ENCODE measurements around the gene GRIP1.

Gene GRIP1, protein sequence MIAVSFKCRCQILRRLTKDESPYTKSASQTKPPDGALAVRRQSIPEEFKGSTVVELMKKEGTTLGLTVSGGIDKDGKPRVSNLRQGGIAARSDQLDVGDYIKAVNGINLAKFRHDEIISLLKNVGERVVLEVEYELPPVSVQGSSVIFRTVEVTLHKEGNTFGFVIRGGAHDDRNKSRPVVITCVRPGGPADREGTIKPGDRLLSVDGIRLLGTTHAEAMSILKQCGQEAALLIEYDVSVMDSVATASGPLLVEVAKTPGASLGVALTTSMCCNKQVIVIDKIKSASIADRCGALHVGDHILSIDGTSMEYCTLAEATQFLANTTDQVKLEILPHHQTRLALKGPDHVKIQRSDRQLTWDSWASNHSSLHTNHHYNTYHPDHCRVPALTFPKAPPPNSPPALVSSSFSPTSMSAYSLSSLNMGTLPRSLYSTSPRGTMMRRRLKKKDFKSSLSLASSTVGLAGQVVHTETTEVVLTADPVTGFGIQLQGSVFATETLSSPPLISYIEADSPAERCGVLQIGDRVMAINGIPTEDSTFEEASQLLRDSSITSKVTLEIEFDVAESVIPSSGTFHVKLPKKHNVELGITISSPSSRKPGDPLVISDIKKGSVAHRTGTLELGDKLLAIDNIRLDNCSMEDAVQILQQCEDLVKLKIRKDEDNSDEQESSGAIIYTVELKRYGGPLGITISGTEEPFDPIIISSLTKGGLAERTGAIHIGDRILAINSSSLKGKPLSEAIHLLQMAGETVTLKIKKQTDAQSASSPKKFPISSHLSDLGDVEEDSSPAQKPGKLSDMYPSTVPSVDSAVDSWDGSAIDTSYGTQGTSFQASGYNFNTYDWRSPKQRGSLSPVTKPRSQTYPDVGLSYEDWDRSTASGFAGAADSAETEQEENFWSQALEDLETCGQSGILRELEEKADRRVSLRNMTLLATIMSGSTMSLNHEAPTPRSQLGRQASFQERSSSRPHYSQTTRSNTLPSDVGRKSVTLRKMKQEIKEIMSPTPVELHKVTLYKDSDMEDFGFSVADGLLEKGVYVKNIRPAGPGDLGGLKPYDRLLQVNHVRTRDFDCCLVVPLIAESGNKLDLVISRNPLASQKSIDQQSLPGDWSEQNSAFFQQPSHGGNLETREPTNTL

DNA sequence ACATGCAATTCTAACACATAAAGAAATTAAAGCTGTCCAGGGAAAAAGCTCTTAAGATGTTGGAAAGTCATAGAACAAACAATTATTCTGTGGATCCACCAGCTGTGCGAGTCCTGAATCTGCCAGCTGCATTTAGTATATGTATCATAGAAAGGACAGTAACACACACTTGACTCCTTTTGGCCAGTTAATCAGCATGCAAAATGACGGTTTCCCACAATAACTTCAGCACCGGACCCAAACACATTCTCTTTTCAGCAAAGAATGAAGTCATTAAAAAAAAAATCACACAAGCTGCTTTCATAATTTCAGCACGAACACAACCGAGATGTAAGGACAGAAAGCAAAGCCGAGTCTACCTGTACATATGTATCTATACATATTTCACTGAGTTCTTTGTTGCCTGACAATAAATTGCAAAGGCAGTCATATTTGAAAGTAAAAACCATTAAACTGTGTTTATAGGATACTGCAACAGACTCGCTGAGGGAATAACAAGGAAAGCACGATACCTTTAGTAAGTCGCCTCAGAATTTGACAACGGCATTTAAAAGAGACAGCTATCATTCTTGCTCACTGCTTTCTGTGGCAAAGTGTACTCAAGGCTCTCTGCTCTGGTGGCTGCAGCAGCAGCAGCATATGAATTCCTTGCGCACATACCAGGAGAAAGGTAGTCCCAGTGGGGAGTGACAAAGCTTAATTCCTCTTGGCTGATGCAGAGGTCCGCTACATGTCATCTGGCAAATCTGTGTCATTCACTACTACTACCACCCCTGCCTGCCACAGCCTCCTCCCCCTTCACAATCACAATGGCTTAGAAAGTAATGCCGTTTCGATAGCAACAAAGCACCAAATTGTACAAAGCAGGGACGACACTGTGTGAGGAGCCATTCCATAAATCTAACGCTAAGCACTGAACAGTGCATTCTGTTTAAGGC is at the start of gene GRIP1:
Gene GRIP1, minus strand, starts transcription at position 739 of the 938 bp plus-strand sequence. Its CDS starts 172 bp downstream, at position 567.
- DNase-seq (ENCODE audit: low read depth), result no peak

DNA sequence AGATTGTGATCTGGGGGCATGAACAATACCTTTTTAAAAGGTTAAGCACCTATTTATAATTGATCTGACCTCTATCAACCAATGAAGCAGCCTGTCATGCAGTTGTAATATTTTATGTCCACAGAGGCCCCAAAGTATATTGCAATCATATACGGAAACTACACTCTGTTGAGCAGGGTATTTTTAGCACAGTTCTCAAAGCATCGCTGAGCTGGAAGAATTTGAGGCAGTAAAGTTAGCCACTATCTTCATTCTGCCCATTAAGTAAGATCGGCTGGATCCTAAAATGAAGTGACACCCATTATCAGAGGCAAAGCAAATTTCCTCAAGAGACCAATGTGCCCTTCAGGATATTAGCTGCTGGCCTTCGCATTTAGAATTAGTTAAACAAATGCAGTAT is 47.7 kb upstream of the GRIP1 start:
- DNase-seq (ENCODE audit: low read depth), result no peak

DNA sequence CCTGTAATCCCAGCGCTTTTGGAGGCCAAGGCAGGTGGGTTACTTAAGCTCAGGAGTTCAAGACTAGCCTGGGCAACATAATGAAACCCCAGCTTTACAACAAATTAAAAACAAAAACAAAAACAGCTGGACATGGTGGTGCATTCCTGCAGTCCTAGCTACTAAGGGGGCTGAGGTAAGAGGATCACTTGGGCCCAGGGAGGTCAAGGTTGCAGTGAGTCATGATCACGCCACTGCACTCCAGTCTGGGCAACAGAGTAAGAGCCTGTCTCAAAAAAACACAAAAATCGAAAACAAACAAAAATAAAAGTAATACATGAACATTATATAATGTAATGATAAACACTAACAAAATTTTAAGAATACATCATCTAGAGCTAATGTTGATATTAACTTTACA is 46.2 kb upstream of the GRIP1 start:
- no peak for DNase-seq (ENCODE audit: low read depth)

DNA sequence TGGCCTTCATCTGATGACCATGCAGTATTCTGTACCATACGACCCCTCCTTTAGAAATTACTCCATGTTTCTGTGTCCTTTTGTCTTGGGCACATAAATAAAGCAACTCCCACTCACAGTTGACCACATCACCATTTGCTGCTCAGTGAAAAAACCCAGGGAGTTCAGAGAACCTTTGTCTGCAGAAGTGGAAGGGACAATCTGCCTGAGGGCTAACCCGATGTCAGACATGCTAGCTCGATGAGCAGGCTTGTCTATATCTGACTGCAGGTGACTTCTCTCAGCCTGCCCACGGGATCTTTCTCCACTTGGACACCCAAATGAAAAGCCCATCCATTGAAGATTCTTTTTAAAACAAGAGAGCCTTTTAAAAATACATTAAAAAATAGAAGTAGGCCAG is 45.7 kb upstream of the GRIP1 start:
- no peak for DNase-seq (ENCODE audit: low read depth)

DNA sequence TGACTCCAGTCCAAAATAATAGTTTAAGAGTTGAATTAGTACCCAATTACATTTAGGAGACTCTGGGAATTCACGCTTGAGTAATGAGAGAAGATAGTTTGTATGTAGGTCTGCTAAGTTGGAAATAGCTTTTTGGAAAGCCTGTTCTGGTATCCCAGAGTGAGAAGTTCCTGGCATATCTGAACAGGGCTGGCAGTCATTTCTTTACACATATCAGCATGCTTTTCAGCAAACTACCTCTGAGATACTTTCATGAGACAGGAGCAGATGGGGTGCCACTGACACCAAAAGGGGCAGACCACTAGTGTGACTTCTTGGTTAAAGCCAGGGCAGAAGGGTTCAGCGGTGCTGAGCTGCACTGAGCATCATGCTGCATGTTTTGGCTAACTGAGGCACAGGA is 45.1 kb upstream of the GRIP1 start:
- no peak for DNase-seq (ENCODE audit: low read depth)

DNA sequence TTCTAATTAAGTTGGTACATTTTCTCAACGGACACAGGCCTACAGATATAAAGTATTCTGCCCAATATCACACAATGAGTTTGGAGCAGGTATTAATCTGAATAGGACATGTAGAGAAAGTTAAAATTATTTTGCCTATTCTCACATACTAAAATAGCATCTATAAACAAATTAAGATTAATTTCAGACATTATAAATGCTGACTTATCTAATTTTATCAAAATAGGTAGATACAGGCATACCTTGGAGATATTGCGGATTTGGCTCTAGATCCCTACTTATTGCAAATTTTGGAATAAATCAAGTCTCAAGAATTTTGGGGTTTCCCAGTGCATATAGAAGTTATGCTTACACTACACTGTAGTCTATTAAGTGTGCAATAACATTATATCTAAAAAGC is 41.0 kb upstream of the GRIP1 start:
- DNase-seq (ENCODE audit: low read depth), result no peak

DNA sequence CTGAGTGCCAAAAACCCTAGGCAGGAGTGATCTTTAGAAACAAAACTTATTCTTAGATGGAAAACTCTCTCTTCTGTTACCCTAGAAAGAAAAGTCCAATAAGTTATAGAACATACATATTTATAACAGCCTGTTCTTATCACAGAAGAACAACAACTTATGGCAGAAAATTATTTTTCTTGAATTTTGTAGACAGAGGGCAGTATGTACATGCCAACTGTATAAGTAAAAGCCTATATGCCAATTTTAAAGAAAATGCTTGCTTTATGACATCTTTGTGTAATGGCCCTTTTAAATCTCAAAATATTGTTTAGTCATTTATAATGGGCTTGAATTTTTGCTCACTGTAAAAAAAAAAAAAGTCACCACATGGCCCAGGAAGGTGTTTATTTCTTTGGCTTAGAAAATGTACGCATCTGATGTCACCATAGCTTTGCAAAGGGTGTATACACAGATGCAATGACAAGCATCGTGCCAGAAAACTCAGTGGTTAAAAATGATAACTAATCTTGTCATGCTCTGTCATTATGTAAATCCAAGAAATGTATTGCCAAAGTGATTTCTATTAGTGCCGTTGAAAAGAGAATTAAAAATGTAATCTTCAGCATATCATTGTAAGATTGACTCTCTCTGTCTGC is 38.3 kb upstream of the GRIP1 start:
- DNase-seq (ENCODE audit: low read depth), result no peak

DNA sequence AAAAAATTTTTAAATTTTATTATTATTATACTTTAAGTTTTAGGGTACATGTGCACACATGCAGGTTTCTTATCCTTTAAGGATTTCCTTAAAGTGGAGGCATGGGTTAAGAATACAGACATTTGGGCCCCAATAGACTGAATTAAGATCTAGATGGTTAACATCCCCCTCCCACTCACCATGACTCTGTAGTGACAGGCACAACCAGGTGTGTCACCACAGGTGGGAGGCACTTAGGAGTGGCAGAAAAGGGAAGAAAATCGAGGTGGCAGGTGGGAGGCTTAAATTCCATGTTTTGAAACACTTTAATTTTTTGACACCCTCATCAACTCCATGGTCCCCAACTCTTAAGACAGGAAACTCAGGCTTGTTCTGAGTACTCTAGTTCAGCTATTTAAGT is 37.6 kb upstream of the GRIP1 start:
- no peak for DNase-seq (ENCODE audit: low read depth)

DNA sequence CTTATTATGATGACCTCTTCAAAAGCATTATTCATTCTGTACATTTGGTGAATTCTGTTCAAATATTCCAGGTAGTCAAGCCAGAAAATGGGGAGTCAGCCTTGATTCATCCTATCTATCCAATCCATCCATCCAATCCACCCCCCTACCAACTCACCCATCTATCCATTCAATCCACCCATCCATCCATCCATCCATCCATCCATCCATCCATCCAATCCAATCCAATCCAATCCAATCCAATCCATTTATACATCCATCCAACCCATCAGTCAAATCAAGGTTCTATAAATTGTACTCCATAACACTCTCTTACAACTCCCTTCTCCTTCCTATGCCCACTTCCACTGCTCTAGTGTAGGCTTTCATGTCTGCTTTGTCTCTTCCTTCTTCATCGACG is 35.8 kb upstream of the GRIP1 start:
- DNase-seq (ENCODE audit: low read depth), result no peak

DNA sequence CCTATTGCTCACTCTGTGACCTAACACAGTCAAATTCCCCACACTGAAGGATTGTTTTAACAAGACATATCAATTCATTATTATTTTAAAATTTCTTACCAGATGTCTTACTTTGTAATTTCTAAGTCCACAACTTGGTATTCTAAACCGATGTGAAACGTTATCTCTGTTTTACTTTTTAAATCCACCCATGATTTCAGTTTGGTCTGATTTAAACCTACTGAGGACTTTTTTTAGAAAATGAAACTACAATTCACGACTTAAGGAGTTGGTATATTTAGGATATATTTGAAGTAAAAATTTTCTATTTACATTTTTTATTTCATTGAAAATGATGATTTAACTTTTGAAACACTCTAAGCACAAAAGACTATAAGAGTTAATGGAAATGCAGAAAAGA is 35.1 kb upstream of the GRIP1 start:
- DNase-seq (ENCODE audit: low read depth), result no peak

DNA sequence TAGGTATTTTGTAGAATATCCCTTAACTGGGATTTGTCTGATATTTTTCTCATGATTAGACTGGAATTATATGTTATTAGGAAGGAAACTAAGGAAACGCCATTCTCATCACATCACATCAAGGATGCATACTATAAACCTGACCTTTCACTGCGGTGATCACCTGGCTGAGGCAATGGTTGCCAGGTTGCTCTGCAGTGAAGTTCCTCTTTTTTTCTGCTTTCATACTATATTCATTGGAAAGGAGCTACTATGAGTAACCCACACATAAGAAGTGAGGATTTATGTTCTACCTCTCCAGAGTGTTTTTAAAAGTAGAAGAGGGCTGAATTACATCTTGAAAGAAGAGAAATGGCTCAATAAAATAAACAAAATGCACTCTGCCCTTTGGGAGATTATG is 31.0 kb upstream of the GRIP1 start:
- DNase-seq (ENCODE audit: low read depth), result no peak

DNA sequence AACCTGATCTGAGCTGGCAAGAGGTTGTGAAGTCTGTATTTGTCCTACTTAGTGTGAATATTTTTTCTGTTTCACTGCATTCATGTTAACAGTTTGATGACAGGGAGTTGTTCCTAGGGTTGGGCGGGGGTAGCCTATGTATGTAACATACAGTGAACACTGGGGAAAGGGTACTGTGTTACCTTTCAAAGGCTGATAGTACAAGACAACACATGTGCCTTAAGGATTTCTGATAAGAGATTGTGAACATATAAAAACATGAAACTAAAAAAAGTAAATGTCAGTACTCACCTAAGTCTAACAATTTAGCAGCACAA is 30.5 kb upstream of the GRIP1 start:
- DNase-seq (ENCODE audit: low read depth), result no peak

DNA sequence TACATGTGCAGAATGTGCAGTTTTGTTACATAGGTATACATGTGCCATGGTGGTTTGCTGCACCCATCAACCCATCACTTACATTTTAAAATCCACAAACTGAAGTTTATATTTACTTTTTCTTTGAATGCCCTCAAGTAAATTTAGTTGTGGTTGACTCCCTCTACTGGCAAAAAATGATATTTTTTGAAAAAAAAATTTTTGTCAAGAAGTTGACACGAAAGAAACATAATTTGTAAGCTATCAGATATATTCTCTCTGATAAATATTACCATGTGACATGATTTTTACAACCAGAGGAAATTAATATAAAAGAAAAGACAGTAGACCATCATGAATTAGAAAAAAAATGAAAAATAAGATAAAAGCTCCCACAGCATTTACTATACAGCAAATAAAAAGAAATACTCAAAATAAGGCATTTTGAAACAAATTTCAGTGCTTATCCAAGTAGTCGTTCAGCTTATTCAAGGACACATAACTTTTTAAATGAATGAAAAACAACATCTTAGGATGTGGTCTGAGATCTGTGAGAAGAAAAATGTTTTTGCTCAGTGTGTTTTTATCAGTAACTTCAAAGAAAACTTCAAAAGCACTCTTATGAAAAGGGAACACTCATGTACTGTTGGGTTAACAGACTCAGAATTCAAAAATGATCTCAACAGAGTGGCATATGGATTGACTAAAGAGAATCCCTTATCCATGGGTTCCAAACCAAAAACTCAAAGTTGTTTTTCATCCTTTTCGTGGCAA is 30.0 kb upstream of the GRIP1 start:
- DNase-seq (ENCODE audit: low read depth), result no peak

DNA sequence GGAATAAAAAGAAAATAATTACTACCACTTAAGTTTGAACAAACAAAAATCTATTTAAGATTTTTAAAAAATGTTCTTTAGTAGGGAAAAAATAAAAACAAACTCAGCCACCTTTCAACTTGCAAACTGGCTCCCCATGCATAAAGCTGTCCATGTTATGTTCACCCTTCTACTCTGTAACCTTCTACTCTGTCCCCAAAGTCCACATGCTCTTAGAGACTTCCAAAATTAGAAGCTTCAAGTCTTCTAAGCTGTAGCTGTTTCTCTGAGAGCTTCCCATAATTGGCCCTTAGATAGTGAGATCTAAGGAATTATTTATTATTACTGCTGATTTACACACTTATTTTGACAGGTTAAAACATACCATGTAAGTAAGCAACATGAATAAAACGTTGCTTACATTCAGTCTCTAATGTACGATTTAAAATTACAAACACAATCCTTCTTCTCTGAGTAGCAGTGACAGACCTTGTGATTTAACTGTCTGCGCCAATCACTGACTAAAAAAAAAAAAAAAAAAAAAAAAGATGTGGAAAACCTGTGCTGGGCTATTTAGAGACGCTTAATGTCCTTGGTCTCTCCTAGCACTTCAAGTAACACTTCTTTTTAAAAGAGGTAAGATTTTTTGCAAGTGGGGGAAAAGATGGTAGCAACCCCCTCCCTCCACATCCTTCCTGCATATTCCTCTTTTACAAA is 28.3 kb upstream of the GRIP1 start:
- no peak for DNase-seq (ENCODE audit: low read depth)

DNA sequence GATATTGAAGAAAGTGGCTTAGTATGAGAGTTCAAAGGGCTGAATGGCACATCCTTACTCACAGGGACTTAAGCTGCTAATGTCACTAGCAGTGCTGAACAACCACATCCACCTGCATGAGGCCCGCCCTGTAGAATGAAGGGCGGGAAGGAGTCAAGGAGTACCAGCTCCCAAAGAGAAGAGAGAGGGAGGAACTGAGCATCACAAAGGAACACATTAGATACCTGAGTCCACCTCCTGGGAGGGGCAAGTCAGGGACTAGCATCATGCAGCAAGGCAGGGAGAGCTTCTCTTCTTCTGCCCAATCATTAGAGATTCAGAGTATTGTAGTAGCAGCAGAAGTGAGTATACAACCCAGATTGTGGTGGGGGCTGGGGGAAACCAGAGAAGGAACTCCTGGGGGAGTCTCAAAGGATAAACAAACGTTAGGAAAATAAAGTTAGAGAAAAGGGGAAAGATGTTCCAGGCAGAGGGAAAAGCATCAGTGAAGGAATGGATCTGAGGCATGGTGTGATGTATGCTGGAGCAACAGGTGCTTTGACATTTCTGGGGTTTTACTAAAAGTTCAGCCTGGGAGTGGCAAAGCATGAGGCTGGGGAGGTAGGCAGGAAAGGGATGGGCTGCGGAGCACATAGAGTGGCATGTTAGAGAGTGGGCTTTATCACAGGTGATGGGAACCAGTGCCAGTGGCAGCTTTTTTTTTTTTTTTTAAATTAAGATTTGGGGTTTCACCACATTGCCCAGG is 21.0 kb upstream of the GRIP1 start:
- no peak for DNase-seq (ENCODE audit: low read depth)

DNA sequence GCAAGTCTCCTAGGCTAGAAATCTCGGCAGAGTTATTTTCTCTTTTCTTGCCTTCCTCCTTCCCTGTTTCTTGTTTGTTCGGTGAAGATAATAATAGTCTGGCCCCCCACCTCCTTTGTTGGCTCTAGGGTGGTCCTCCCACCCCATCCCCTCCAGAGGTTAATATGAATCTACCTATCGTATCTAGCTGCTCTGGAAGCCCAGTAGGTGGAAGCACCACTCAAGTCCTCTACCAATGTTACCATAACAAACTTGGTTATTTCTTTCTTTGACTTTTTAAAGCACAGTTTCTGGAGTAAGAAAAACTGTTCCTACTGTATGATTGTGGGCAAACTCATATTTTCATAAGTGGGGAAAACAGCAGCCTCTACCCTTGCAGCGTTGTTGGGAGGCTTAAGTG is 19.7 kb upstream of the GRIP1 start:
- DNase-seq (ENCODE audit: low read depth), result no peak

DNA sequence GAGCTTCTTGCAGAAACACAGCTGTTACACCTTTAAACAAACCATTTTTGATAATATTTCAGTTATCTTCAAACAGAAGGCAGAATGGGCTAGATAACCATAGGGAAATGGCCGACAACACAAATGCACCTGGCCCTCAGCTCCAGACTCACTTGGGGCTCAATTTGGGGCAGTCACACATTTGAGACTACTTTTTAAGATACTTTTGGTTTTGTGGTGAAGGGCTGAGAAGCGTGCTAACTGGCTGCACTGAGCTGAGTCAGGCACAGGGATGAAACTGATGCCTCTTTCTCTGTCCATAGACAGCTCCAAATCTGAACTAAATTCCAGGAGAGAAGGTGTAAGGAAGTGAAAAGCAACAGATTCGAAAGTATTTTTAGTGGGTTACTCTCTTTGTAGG is 18.5 kb upstream of the GRIP1 start:
- DNase-seq (ENCODE audit: low read depth), result no peak

DNA sequence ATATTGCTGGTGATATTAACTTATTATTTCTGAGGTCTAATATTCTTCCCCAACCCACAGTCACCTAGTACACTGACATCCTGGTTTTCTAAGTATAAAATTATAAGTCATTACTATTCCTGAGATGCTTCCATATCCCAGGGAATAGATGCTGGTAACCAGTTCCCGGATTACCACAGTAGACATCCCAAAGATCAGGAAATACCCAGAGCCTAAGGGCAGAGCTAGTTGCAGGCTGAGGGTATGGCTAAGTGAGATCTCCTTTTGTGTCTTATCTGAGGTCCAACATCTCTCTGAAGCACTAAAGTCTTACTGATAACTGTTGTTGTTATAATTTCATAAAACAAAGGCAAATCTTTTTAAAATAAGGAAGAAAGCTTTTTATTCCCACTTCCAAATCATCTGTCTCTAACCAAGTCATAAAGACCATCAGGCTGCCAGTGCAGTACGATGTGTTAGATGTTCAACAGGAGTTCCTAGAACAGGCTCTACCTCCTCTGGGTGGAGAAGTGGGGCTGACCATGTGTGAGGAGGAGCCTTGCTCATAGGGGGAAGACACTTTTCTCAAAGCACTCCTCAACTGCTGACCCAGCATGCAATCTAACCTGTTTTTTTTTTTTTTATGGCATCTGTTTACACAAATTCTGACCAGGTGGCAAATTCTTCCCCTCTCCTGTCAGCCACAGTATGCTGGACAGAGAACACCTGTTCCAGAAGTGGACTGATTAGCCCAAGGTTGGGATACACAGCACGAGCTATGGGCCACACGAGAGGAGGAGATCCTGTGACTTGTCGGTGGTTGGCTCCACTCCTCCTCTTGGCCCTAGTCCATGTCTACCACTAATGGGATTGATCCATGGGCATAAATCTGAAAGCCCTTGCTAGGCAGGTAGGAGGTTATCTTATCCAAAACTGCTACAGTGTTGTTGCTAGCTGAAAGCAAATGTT is 16.1 kb upstream of the GRIP1 start:
- no peak for DNase-seq (ENCODE audit: low read depth)
